GM19463 (cell line): ENCODE data around the gene DDI1.

Experiments used
- ATAC-seq: cut with Tn5 transposase; IDR thresholded peaks from one replicate; pipeline ENCODE4 v1.9.1; 2021; ENCODE audit warnings: mild to moderate bottlenecking, moderate library complexity; ENCODE audit not compliant: unreplicated experiment

Gene DDI1

DNA sequence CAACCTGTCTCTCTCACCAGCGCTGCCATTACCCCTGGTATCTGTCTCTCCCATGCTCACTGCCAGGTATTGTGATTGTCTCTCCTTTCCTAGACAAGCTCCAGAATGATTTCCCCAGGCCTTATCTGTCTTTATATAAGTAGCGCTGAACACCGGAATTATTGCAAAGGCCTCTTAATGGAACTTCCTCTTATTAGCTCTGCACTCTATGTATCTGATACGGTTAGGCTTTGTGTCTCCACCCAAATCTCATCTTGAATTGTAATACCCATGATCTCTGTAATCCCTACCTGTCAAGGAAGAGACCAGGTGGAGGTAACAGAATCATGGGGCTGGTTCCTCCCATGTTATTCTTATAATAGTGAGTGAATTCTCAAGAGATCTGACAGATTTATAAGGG lies 39.3 kb downstream of the DDI1 start:
- ATAC-seq: no peak

DNA sequence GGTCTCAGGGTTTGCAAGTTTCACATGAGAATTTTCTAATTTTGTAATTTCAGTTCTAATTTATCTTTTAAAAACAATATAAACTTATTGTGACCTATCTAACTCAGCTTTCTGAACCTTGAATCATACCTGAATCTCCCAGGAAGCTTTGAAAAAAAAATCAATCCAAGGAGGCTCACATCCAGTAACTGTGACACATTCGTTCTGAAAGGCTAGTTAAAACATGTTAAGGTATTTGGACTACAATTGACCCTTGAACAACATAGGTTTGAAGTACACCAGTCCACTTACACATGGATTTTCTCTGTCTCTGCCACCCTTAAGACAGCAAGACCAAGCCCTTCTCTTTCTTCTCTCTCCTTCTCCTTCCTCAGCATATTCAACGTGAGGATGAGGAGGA lies 40.0 kb downstream of the DDI1 start:
- no peak for ATAC-seq

GRCh38 chr11:104078245-104078644 lies 41.8 kb downstream of the DDI1 start:
- ATAC-seq: no peak

GRCh38 chr11:104078995-104079394 lies 42.6 kb downstream of the DDI1 start:
- ATAC-seq: no peak

- no peak for ATAC-seq
These were observed 50.2 kb downstream of the DDI1 start for GRCh38 chr11:104086621-104087020.
